Measurements from ENCODE around the gene NCBP3.

NCBP3 gene

GRCh38 chr17:3766779-3767178 is 79.3 kb downstream of the NCBP3 start:
- no peak overlapping the region for H2BK15ac ChIP-seq (replicated peaks; ENCODE audit: low read depth)
- no peak overlapping the region for H2BK120ac ChIP-seq (ENCODE audit: low read depth, low read length)
- H3K4me2 ChIP-seq (ENCODE audit: low read length) = no peak overlapping the region
- no peaks in the 10 kb centered on the region for H3K36me3 ChIP-seq (ENCODE audit: control insufficient read depth, insufficient read depth, low read length)
- no peaks in the 10 kb centered on the region for H3K79me1 ChIP-seq (ENCODE audit: low read length)
- H3K4ac ChIP-seq (ENCODE audit: low read depth, low read length) = no peak overlapping the region
- no peak overlapping the region for H3K56ac ChIP-seq (ENCODE audit: low read length)
- H4K8ac ChIP-seq (ENCODE audit: low read depth, low read length) = no peak overlapping the region
- H3K23ac ChIP-seq (ENCODE audit: low read length) = no peak overlapping the region
- no peaks in the 10 kb centered on the region for H3K79me2 ChIP-seq (ENCODE audit: control insufficient read depth, insufficient read depth, low read length)
- WGBS (ENCODE audit: extremely low coverage, insufficient coverage, low lambda C conversion rate) = no CpG with 5 or more reads among the region's 8 CpGs
- DNase-seq = no peak
- no peak overlapping the region for H3K18ac ChIP-seq (ENCODE audit: low read length)
- no peak overlapping the region for H3K4me3 ChIP-seq (ENCODE audit: low read length)
- no peak overlapping the region for H4K5ac ChIP-seq (ENCODE audit: low read length)
- H3K9ac ChIP-seq (ENCODE audit: low read length) = no peak overlapping the region
- H3K4me1 ChIP-seq (ENCODE audit: control insufficient read depth, low read depth, low read length) = no peaks in the 10 kb centered on the region
- no peak overlapping the region for H2AK5ac ChIP-seq (ENCODE audit: low read length)
- no peak overlapping the region for H2BK5ac ChIP-seq (ENCODE audit: low read length)
- no peaks in the 10 kb centered on the region for H3K27me3 ChIP-seq (ENCODE audit: insufficient read depth, low read length, poor library complexity)
- H3K27ac ChIP-seq (ENCODE audit: low read depth, low read length) = no peak overlapping the region

GRCh38 chr17:3765981-3766380 is 80.1 kb downstream of the NCBP3 start:
- no CpG with 5 or more reads among the region's 9 CpGs for WGBS (ENCODE audit: extremely low coverage, insufficient coverage, low lambda C conversion rate)
- Histone ChIP-seq H3K36me3 (ENCODE audit: control insufficient read depth, insufficient read depth, low read length) (no peaks in the 10 kb centered on the region), H2BK120ac (ENCODE audit: low read depth, low read length) (no peak overlapping the region), H3K79me1 (ENCODE audit: low read length) (no peaks in the 10 kb centered on the region), H3K27ac (ENCODE audit: low read depth, low read length) (no peak overlapping the region), H4K8ac (ENCODE audit: low read depth, low read length) (no peak overlapping the region), H3K4me1 (ENCODE audit: control insufficient read depth, low read depth, low read length) (no peaks in the 10 kb centered on the region), H3K18ac (ENCODE audit: low read length) (no peak overlapping the region), H3K4me3 (ENCODE audit: low read length) (no peak overlapping the region), H3K9ac (ENCODE audit: low read length) (no peak overlapping the region), H2BK5ac (ENCODE audit: low read length) (no peak overlapping the region), H3K56ac (ENCODE audit: low read length) (no peak overlapping the region), H2AK5ac (ENCODE audit: low read length) (no peak overlapping the region), H4K5ac (ENCODE audit: low read length) (no peak overlapping the region), H3K27me3 (ENCODE audit: insufficient read depth, low read length, poor library complexity) (no peaks in the 10 kb centered on the region), H3K4me2 (ENCODE audit: low read length) (no peak overlapping the region), H3K23ac (ENCODE audit: low read length) (no peak overlapping the region), H3K4ac (ENCODE audit: low read depth, low read length) (no peak overlapping the region), H3K79me2 (ENCODE audit: control insufficient read depth, insufficient read depth, low read length) (no peaks in the 10 kb centered on the region), H2BK15ac (replicated peaks; ENCODE audit: low read depth) (no peak overlapping the region)
- no peak for DNase-seq

GRCh38 chr17:3763777-3764170 is 82.3 kb downstream of the NCBP3 start:
- Histone ChIP-seq H3K4me2 (ENCODE audit: low read length) (no peak overlapping the region), H3K79me1 (ENCODE audit: low read length) (no peaks in the 10 kb centered on the region), H3K18ac (ENCODE audit: low read length) (no peak overlapping the region), H3K36me3 (ENCODE audit: control insufficient read depth, insufficient read depth, low read length) (no peaks in the 10 kb centered on the region), H4K5ac (ENCODE audit: low read length) (no peak overlapping the region), H4K8ac (ENCODE audit: low read depth, low read length) (no peak overlapping the region), H3K4me1 (ENCODE audit: control insufficient read depth, low read depth, low read length) (no peaks in the 10 kb centered on the region), H3K9ac (ENCODE audit: low read length) (no peak overlapping the region), H3K4ac (ENCODE audit: low read depth, low read length) (no peak overlapping the region), H2BK5ac (ENCODE audit: low read length) (no peak overlapping the region), H2BK120ac (ENCODE audit: low read depth, low read length) (no peak overlapping the region), H2BK15ac (replicated peaks; ENCODE audit: low read depth) (no peak overlapping the region), H3K56ac (ENCODE audit: low read length) (no peak overlapping the region), H3K79me2 (ENCODE audit: control insufficient read depth, insufficient read depth, low read length) (no peaks in the 10 kb centered on the region), H2AK5ac (ENCODE audit: low read length) (no peak overlapping the region), H3K27me3 (ENCODE audit: insufficient read depth, low read length, poor library complexity) (no peaks in the 10 kb centered on the region), H3K27ac (ENCODE audit: low read depth, low read length) (no peak overlapping the region), H3K23ac (ENCODE audit: low read length) (no peak overlapping the region), H3K4me3 (ENCODE audit: low read length) (no peak overlapping the region)
- DNase-seq = no peak
- no CpG with 5 or more reads among the region's 3 CpGs for WGBS (ENCODE audit: extremely low coverage, insufficient coverage, low lambda C conversion rate)

GRCh38 chr17:3762922-3763776 is 82.9 kb downstream of the NCBP3 start:
- Histone ChIP-seq H3K4me2 (ENCODE audit: low read length) (no peak overlapping the region), H3K79me2 (ENCODE audit: control insufficient read depth, insufficient read depth, low read length) (no peaks in the 10 kb centered on the region), H3K27ac (ENCODE audit: low read depth, low read length) (no peak overlapping the region), H3K56ac (ENCODE audit: low read length) (no peak overlapping the region), H3K4me3 (ENCODE audit: low read length) (no peak overlapping the region), H2AK5ac (ENCODE audit: low read length) (no peak overlapping the region), H3K36me3 (ENCODE audit: control insufficient read depth, insufficient read depth, low read length) (no peaks in the 10 kb centered on the region), H2BK5ac (ENCODE audit: low read length) (no peak overlapping the region), H4K5ac (ENCODE audit: low read length) (no peak overlapping the region), H3K9ac (ENCODE audit: low read length) (no peak overlapping the region), H3K27me3 (ENCODE audit: insufficient read depth, low read length, poor library complexity) (no peaks in the 10 kb centered on the region), H4K8ac (ENCODE audit: low read depth, low read length) (no peak overlapping the region), H3K4ac (ENCODE audit: low read depth, low read length) (no peak overlapping the region), H2BK15ac (replicated peaks; ENCODE audit: low read depth) (no peak overlapping the region), H3K4me1 (ENCODE audit: control insufficient read depth, low read depth, low read length) (no peaks in the 10 kb centered on the region), H3K79me1 (ENCODE audit: low read length) (no peaks in the 10 kb centered on the region), H3K18ac (ENCODE audit: low read length) (no peak overlapping the region), H3K23ac (ENCODE audit: low read length) (no peak overlapping the region), H2BK120ac (ENCODE audit: low read depth, low read length) (no peak overlapping the region)
- no peak for DNase-seq
- WGBS (ENCODE audit: extremely low coverage, insufficient coverage, low lambda C conversion rate) = no CpG with 5 or more reads among the region's 14 CpGs

GRCh38 chr17:3761918-3762380 is 84.1 kb downstream of the NCBP3 start:
- no peak overlapping the region for H2BK120ac ChIP-seq (ENCODE audit: low read depth, low read length)
- H3K27ac ChIP-seq (ENCODE audit: low read depth, low read length) = no peak overlapping the region
- H3K9ac ChIP-seq (ENCODE audit: low read length) = no peak overlapping the region
- H3K79me1 ChIP-seq (ENCODE audit: low read length) = no peaks in the 10 kb centered on the region
- no peak overlapping the region for H3K4me2 ChIP-seq (ENCODE audit: low read length)
- no peaks in the 10 kb centered on the region for H3K36me3 ChIP-seq (ENCODE audit: control insufficient read depth, insufficient read depth, low read length)
- H3K4me1 ChIP-seq (ENCODE audit: control insufficient read depth, low read depth, low read length) = no peaks in the 10 kb centered on the region
- no peak for DNase-seq
- no peak overlapping the region for H3K23ac ChIP-seq (ENCODE audit: low read length)
- H2BK5ac ChIP-seq (ENCODE audit: low read length) = no peak overlapping the region
- H3K18ac ChIP-seq (ENCODE audit: low read length) = no peak overlapping the region
- no peaks in the 10 kb centered on the region for H3K27me3 ChIP-seq (ENCODE audit: insufficient read depth, low read length, poor library complexity)
- H2BK15ac ChIP-seq (replicated peaks; ENCODE audit: low read depth) = no peak overlapping the region
- no peak overlapping the region for H3K4ac ChIP-seq (ENCODE audit: low read depth, low read length)
- no peak overlapping the region for H3K56ac ChIP-seq (ENCODE audit: low read length)
- no peaks in the 10 kb centered on the region for H3K79me2 ChIP-seq (ENCODE audit: control insufficient read depth, insufficient read depth, low read length)
- H3K4me3 ChIP-seq (ENCODE audit: low read length) = no peak overlapping the region
- no peak overlapping the region for H2AK5ac ChIP-seq (ENCODE audit: low read length)
- no peak overlapping the region for H4K5ac ChIP-seq (ENCODE audit: low read length)
- WGBS (ENCODE audit: extremely low coverage, insufficient coverage, low lambda C conversion rate) = no CpG with 5 or more reads among the region's 16 CpGs
- H4K8ac ChIP-seq (ENCODE audit: low read depth, low read length) = no peak overlapping the region
